Erythroblast (primary cell): ENCODE results near the gene PLPPR1.

ENCODE experiments used
- GATA1 ChIP-seq: IDR thresholded peaks from 2 replicates; pipeline ENCODE4 v1.6.1; 2011; ENCODE audit warnings: low read depth, mild to moderate bottlenecking, control low read depth, low read length, moderate library complexity
- POLR2A ChIP-seq: IDR thresholded peaks from 2 replicates; pipeline ENCODE4 v1.6.1; 2011; ENCODE audit warnings: mild to moderate bottlenecking, low read length

DNA sequence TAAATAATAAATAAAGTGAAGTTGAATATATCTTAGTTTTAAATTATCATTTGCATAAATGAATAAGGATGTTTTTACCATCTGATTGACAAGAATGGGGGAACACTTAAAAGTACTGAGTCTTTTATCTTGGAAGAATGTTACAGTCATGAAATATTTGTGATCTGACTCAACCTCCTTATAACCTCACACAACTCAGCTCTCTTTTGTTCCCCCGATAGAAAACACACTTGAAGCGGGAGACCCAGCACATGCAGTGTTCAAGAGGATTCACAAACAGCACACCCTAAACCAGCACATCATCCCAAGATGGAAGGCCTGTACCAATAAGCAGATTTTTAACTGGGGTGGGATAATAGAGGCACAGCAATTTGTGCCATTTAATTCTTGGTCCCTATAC is 340.8 kb downstream of the PLPPR1 start:
- no peak for TF ChIP-seq POLR2A
- no peak for TF ChIP-seq GATA1
